HG02943 (cell line): ENCODE data around the gene ARHGAP25.
"Not testable (repeated sequence)": the region's sequence is repeated elsewhere in the genome, so short reads cannot be mapped to it uniquely, and the experiment has no call there.

ENCODE experiments used
- ATAC-seq: cut with Tn5 transposase; IDR thresholded peaks from one replicate; pipeline ENCODE4 v1.9.1; 2021; ENCODE audit warnings: mild to moderate bottlenecking, low read depth, moderate library complexity; ENCODE audit not compliant: unreplicated experiment

The ARHGAP25 gene

DNA sequence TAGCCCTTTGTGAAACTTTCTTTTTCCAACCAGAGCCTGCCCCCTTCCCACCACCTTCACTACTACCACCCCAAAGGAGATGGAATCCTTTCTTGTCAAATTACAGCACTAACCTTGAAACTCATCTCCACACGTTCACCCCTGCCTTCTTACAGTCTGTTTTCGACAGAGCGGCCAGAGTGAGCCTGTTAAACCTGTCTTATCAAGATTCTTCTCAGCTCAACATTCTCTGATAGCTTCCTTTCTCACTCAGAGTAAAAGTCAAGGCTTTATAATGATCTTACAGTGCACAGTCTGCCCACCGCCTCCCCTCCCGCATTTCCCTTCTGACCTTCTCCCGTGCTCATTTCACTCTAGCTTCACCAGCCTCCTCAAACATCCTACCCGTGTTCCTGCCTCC is 56.0 kb downstream of the ARHGAP25 start:
- ATAC-seq: no peak

- no peak for ATAC-seq
These were observed 57.3 kb downstream of the ARHGAP25 start for GRCh38 chr2:68791914-68792313.

DNA sequence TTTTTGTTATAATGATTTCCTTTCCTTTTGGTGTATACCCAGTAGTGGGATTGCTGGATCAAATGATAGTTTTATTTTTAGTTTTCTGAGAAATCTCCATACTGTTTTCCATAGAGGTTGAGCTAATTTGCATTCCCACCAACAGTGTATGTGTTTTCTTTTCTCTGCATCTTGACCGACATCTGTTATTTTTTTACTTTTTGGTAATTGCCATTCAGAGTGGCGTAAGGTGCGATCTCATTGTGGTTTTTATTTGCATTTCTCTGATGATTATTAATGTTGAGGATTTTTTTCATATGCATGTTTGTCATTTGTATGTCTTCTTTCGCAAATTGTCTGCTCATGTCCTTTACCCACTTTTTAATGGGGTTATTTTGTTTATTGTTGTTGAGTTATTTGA is 58.1 kb downstream of the ARHGAP25 start:
- ATAC-seq: no peak

- ATAC-seq: no peak
These were observed 61.8 kb downstream of the ARHGAP25 start for GRCh38 chr2:68796295-68796905.

DNA sequence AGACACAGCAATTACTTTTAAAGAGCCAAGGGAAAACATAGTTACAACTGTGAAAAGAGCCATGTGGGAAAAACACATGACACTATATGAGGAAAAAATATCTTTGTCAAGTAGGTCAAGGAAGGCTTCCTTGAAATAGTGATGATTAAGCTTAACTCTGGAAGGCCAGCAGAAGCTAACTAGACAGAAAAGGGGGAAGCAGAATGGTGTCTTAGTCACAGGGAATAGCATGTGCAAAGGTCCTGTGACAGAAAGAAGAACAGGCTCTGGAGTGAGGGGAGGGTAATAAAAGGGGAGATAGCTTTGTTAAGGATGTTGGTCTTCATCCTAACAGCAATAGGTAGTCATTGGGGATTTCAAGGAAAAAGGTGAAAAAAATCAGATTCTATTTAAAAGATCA is 64.0 kb downstream of the ARHGAP25 start:
- ATAC-seq: no peak

DNA sequence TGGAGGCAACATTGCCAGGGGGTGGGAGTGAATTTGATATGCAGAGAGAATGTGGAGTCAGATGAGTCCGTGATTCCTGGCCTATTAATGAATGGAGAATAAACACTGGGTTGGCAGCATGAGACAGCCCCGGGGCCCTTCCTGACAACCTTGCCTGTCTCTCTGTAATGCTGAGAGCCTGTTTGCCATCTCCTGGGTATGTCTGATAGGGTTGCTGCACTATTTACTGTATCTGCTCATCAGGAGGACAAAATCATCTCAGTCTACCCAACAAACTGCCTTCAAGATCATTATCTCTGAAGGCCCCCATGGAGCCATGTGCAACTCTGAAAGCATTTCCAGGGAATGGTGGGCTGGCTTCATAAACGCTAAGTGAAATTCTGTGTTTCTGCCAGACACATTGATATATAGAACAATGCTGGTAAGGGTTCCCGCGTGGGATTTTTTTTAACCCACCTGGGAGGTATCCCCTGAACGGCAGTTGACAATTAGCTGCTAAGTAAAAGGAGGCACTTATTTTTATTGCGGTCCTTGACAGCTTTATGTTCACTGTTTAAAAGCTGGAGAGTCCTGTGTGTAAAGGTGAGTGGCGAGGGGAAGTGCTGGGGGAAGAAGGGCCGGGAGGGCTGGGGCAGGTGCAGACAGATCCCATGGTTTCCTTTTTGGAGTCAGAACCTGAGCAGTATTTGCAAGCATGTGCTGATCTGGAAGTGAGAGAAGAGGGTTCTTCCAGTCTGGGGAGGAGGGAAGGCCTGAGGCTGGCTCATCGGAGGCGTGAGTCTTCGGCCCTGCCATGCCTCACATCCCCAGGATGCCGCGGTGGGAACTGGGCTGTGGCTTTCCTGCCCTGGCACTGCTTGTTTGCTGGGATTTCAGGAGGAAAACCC is 64.8 kb downstream of the ARHGAP25 start:
- no peak for ATAC-seq

GRCh38 chr2:68800027-68800401 is 65.4 kb downstream of the ARHGAP25 start:
- no peak for ATAC-seq

- no peak for ATAC-seq
These were observed 65.9 kb downstream of the ARHGAP25 start for GRCh38 chr2:68800517-68800916.

DNA sequence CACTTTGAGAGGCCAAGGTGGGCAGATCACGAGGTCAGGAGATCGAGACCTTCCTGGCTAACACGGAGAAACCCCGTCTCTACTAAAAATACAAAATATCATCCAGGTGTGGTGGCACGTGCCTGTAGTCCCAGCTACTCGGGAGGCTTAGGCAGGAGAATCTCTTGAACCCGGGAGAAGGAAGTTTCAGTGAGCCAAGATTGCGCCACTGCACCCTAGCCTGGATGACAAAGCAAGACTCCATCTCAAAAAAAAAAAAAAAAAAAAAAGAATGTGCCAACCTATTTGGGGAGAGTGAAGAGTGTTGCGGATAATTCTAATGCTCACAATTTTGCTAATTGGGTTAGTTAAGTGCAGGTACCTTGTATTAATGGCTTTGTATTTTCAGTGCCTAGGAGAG is 67.5 kb downstream of the ARHGAP25 start:
- ATAC-seq: not testable (repeated sequence)

DNA sequence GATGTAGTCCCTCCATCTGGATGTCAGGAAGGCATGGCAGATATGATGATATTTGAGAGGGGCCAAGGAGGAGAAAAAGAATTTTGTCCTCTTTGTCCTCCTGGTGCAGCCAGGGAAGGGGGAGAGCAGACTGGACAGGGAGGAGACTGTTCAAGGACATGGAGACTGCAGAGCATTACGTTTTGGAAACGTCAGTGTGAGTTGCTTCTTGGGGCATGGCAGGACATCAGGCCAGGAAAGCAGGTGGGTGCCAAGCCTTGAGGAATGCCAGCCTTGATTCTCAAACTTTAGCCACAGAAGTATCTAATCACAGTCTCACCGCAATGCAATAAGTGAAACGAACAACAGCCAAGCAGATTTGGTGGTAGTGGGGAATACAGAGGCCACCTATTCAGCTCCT is 70.4 kb downstream of the ARHGAP25 start:
- no peak for ATAC-seq

DNA sequence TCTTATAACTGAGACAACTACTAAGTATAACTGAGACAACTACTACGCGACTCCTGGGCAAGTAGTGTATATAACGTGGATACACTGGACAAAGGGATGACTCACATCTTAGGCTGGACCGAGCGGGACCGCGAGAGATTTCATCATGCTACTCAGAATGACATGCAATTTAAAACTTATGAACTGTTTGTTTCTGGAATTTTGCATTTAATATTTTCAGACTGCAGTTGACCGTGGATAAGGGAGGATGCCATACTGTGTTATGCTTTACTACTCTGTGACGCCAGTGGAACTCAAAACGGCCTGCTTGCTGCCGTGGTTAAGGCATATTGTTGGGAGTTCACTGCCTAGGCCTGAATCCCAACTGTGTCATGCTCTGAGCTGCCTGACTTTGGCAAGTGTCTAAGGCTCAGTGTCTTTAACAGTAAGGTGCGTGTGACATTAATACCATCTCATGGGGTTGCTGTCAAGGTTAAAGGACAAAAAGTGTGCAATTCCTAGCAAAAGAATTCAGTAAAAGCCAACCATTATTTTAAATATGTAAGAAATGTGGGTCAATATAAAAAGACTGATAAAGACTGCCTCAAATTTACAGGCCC is 72.0 kb downstream of the ARHGAP25 start:
- ATAC-seq: no peak

GRCh38 chr2:68807821-68808266 is 73.2 kb downstream of the ARHGAP25 start:
- no peak for ATAC-seq

DNA sequence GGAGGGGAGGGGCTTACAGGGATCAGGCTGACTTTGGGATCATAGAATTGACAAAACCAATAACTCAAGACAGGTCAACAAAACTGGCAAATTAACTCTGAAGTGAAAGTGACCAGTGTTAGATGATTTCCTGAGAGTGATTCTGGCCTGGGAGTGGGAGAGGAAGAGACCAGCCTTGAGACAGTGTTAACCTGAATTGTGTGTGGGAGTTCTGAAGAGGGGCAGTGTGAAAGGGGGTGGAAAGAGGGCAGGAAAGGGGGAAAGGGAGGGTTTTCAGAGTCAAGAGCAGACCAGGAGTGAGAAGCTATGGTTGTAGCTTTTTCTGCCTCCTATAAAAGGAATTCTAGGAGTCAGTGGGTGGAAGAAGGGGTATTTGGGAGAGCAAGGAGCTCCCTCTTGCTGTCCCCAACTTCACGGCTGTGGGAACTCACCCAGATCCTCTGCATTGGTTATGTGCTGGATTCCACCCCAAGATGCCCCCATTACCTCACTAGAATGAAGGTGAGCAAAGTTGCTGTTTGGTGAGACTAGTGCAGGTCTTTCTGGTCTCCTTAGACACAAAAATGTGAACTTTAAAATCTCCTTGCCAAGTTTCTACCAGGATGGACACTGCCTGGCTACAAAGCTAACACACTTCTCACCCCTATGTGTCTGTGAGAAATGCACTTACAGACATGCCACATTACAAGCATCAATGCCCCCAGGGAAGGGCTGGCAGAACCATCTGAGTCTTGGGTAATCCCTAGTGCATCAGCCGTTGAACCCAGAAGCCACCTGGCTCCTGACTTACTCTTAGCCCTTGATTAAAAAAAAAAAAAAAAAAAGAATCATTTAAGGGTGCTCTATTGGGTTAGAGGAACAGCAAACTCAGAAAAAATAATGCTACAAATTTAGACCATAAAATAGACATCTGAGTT is 75.0 kb downstream of the ARHGAP25 start:
- ATAC-seq: no peak

DNA sequence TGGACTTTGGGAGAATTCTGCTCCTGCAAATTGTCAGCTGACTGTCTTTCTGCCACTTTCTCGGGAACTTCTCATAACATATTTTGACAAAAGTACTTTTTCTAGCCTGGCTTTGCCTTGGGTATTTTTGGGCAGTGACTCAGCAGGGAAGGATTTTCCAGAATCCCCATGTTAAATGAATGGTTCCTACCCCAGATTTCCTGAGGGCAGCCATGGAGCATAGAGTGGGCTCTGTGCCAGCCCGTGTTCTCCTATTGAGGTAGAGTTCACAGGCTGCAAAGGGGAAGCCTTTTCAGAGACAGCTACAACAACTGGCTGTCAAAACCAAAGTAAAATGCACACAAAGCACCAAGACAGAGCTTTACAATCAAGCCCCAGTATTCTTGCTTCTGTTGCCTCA is 76.8 kb downstream of the ARHGAP25 start:
- no peak for ATAC-seq

- ATAC-seq: no peak
These were observed 77.6 kb downstream of the ARHGAP25 start for GRCh38 chr2:68812251-68812650.

DNA sequence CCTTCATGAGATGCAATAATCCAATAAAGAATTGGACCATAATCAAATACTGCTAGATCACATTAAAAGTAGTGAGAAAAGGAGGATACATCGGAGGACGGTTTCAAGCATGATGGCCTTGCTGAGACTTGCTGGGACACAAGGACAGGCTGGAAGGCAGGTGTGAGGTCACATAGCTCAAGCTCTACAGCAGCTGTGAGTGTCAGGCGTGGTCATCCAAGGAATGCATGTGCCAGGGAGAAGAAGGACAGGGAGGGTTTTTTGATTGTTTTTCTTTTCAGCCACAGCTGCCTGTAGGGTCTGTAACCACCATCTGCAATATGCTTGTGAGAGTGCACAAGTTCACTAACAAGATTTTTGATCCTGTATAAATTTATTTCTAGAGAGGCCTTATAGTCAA is 79.0 kb downstream of the ARHGAP25 start:
- no peak for ATAC-seq

DNA sequence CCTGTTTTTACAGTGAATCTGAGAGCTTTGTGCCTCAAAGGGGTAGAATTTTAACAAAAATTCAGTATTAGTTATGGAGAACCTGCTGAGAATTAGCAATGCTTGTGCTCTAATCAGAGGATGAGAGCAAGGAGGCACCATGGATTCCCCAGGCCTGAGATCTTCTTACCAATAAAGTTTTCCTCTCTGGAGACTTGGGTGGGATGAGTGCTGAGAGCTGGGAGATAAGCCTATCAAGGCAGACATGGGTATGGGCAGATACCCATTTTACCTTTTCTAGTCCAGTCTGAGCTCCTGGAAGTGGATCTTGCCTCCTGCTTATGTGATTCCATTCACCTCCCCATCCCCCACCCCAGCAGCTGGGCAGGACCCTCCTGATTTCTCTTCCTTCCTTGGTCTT is 82.7 kb downstream of the ARHGAP25 start:
- no peak for ATAC-seq

- ATAC-seq: no peak
These were observed 84.9 kb downstream of the ARHGAP25 start for GRCh38 chr2:68819556-68819955.

- no peak for ATAC-seq
These were observed 87.7 kb downstream of the ARHGAP25 start for GRCh38 chr2:68822207-68822872.

DNA sequence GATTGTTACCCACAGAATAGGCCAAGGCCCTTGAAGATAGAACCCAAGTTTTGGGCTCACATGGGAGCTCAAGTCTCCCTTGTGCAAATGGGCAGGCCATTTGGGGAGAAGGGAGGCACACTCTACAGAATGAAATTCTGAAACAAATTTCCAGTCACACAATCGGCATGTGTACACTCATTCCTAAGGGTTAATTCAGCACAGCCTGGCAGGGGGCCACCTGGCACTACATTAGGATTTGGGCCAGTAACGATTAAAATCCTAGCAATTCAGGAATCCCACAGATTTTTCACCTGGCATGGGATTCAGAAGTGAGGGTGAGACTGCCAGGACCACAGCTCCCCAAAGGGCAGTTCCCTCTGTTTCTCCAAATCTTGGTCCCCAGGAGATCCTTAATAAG is 90.2 kb downstream of the ARHGAP25 start:
- ATAC-seq: no peak
